Measurements from ENCODE around the gene DHCR7.

GRCh38 chr11:71414645-71415044 lies 33.5 kb downstream of the DHCR7 start:
- TF ChIP-seq CTCF (IDR thresholded peaks at IDR 0.05) (no peak), ZBTB33 (IDR thresholded peaks at IDR 0.05; ENCODE audit: borderline replicate concordance, low read depth) (no peak), RFX5 (IDR thresholded peaks at IDR 0.05; ENCODE audit: low read length) (no peak), ELF1 (IDR thresholded peaks at IDR 0.05) (no peak), RCOR1 (IDR thresholded peaks at IDR 0.05; ENCODE audit: low read length) (no peak), EP300 (IDR thresholded peaks at IDR 0.05; ENCODE audit: borderline replicate concordance in 1 of 2, low read depth in 1 of 2, low read length in 1 of 2) (no peak), MAX (IDR thresholded peaks at IDR 0.05; ENCODE audit: low read depth) (no peak), FOSL2 (IDR thresholded peaks at IDR 0.05; ENCODE audit: borderline replicate concordance, low read depth) (no peak), YY1 (IDR thresholded peaks at IDR 0.05; ENCODE audit: low read depth) (no peak), GABPA (IDR thresholded peaks at IDR 0.05; ENCODE audit: low read depth) (no peak)
